Astrocyte (in vitro differentiated cells and primary cell): ENCODE results near the gene XXYLT1.

Experiments
- EZH2 ChIP-seq: IDR thresholded peaks from 2 replicates; pipeline ENCODE4 v1.6.1; 2012; ENCODE audit warnings: mild to moderate bottlenecking, low read length, inconsistent platforms; ENCODE audit not compliant: insufficient read depth
- TF ChIP-seq, protein P1 (sequence below): IDR thresholded peaks from 2 replicates; pipeline ENCODE4 v1.5.1; 2011; ENCODE audit warnings: low read depth, mild to moderate bottlenecking, inconsistent platforms, low read length, moderate library complexity; ENCODE audit not compliant: insufficient read depth

- TF ChIP-seq, protein P1, sequence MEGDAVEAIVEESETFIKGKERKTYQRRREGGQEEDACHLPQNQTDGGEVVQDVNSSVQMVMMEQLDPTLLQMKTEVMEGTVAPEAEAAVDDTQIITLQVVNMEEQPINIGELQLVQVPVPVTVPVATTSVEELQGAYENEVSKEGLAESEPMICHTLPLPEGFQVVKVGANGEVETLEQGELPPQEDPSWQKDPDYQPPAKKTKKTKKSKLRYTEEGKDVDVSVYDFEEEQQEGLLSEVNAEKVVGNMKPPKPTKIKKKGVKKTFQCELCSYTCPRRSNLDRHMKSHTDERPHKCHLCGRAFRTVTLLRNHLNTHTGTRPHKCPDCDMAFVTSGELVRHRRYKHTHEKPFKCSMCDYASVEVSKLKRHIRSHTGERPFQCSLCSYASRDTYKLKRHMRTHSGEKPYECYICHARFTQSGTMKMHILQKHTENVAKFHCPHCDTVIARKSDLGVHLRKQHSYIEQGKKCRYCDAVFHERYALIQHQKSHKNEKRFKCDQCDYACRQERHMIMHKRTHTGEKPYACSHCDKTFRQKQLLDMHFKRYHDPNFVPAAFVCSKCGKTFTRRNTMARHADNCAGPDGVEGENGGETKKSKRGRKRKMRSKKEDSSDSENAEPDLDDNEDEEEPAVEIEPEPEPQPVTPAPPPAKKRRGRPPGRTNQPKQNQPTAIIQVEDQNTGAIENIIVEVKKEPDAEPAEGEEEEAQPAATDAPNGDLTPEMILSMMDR: no peak
- TF ChIP-seq EZH2: no peak
Observed at GRCh38 chr3:195064300-195064931, 206.5 kb downstream of the XXYLT1 start.
